Type B pancreatic cell (in vitro differentiated cells): ENCODE results near the gene MEIOSIN. TPM values are rescaled to one million over a fixed set of nuclear protein-coding genes. Genes with fewer than 3 reads are reported as not detected.
"Not testable (repeated sequence)": the region's sequence is repeated elsewhere in the genome, so short reads cannot be mapped to it uniquely, and the experiment has no call there.

Source experiments
- DNase-seq: peaks from one replicate; pipeline ENCODE4 v3.0.0; 2021; ENCODE audit warnings: mixed read lengths; ENCODE audit not compliant: unreplicated experiment; ENCODE audit errors: extremely low spot score
- H3K27ac Mint-ChIP-seq: 2 replicates; pipeline ENCODE4 v1.8.0; 2021; ENCODE audit warnings: mild to moderate bottlenecking, mixed read lengths
- H3K27me3 Mint-ChIP-seq: 2 replicates; pipeline ENCODE4 v1.8.0; 2021; ENCODE audit warnings: mixed read lengths
- H3K36me3 Mint-ChIP-seq: 2 replicates; pipeline ENCODE4 v1.8.0; 2021; ENCODE audit warnings: mixed read lengths
- H3K4me1 Mint-ChIP-seq: one replicate; pipeline ENCODE4 v1.8.0; 2021; ENCODE audit warnings: mixed read lengths; ENCODE audit not compliant: unreplicated experiment
- H3K4me3 Mint-ChIP-seq: 2 replicates; pipeline ENCODE4 v1.8.0; 2021; ENCODE audit warnings: mild to moderate bottlenecking, mixed read lengths
- H3K9me3 Mint-ChIP-seq: 2 replicates; pipeline ENCODE4 v1.8.0; 2021; ENCODE audit warnings: mixed read lengths
- long read RNA-seq: library from polyadenylated mRNA; unstranded; transcript quantifications from one replicate; pipeline ENCODE4 v2.0.0, GENCODE V29; 2020
- total RNA-seq: library from RNA; stranded (reverse); gene quantifications from 2 replicates; pipeline ENCODE4 v1.2.1, GENCODE V29; 2021; ENCODE audit warnings: low replicate concordance
- TF ChIP-seq, protein P1 (sequence below): fragments of 200-600 bp; sonication (generic); conservative IDR thresholded peaks from 2 replicates; pipeline ENCODE4 v1.5.0; 2021; ENCODE audit warnings: antibody characterized with exemption, mild to moderate bottlenecking

MEIOSIN gene, protein sequence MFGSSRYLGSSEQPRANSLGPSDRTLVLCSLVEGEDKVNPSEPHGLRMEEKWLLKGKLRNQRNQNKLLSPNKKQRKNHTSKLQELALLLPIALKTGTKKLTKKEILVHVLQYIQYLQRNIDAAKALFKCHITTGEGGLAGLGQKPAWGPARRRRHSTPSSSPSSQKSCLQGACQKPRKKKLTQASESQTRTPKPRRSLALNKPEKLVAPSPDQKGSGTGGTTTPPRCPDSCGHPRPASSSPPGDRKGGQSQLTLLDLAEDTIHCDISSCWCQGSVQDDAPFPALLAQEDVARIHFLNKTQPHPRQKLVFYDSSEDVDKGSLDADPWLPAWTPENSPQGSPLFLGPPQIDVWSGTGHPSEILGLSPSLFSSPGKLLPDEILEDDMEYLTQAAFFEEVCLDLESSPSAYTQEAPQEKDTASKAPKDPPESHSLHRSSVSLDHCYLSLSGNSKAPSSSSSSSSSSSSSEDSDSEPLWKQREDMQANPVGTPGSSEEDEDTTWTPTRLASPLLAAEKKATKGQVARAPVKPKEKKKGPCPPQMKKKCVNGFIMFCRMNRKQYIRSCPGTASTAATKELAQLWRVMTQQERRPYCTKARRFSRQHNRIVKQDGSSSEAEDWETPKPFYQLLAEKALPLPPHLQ
- not detected in 2 replicates for total RNA-seq
- long read RNA-seq, result 0 reads

DNA sequence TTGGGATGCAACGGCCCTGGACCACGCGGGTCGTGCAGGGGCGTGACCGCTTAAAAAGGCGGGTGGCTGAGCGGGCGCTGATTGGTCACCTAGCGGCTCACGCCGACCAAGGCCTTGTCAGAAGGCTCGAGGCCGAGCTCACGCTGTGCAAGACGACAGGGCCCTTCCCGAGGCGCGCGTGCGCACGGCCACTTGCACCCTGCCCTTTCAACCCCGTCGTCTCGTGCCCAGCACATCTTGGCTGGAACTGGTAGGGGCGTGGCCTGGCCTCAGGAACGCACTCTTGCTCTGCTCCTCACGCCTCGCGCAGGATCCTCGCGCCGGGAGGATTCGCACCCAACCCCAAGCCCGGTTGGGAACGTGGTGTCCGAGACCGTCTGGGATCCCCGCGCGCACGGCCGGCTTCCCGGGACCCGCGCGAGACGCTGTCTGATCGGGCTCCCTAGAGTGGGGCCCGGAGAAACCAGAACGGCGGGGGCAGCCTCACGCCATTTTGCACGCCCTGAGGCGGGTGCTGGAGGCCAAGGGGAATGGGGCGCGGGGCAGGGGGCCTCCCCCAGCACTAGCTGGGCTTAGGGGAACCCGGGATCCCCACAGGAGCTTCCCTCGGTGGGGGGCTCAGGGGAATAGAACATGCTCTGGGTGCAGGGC, at the start of gene MEIOSIN:
TSS of gene MEIOSIN (plus strand) at position 280 of the 651 bp plus-strand sequence. CDS start 1,938 bp downstream, outside the sequence.
- no peak within 1 kb of the TSS for H3K4me3 Mint-ChIP-seq
- TF ChIP-seq, protein P1, sequence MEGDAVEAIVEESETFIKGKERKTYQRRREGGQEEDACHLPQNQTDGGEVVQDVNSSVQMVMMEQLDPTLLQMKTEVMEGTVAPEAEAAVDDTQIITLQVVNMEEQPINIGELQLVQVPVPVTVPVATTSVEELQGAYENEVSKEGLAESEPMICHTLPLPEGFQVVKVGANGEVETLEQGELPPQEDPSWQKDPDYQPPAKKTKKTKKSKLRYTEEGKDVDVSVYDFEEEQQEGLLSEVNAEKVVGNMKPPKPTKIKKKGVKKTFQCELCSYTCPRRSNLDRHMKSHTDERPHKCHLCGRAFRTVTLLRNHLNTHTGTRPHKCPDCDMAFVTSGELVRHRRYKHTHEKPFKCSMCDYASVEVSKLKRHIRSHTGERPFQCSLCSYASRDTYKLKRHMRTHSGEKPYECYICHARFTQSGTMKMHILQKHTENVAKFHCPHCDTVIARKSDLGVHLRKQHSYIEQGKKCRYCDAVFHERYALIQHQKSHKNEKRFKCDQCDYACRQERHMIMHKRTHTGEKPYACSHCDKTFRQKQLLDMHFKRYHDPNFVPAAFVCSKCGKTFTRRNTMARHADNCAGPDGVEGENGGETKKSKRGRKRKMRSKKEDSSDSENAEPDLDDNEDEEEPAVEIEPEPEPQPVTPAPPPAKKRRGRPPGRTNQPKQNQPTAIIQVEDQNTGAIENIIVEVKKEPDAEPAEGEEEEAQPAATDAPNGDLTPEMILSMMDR, result no peak

GRCh38 chr19:45685045-45685444, 48.2 kb upstream of the MEIOSIN start:
- H3K9me3 Mint-ChIP-seq, H3K27me3 Mint-ChIP-seq, H3K4me3 Mint-ChIP-seq, H3K27ac Mint-ChIP-seq, DNase-seq, H3K36me3 Mint-ChIP-seq, H3K4me1 Mint-ChIP-seq: not testable (repeated sequence)

More for the DNA sequence above, at the start of gene MEIOSIN:
- peaks cover 14% of the 10 kb centered on the region for H3K4me1 Mint-ChIP-seq
- no peaks in the 10 kb centered on the region for H3K36me3 Mint-ChIP-seq
- DNase-seq, result no peak
- H3K9me3 Mint-ChIP-seq, result no peaks in the 10 kb centered on the region
- no peaks in the 10 kb centered on the region for H3K27me3 Mint-ChIP-seq
- no peak within 1 kb of the TSS for H3K27ac Mint-ChIP-seq

DNA sequence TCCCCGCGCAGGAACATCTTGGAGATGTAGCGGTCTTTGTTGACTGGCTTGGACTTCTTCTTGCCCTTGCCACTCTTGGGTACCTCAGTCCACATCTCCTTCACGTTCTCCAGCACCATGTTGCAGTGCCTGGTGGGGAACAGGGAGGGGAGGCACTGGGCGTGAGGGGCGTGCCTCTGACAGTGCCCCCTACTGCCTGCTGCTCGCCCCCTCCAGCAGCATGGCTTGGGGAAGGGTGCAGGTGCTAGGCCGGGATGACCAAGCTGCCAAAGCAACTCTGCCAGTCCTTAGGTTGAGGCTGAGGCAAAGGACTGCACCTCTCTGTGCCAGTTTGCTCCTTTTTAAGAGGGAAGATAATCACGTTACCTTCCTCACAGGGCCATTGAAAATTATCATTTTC, 45.6 kb upstream of the MEIOSIN start:
- Mint-ChIP-seq H3K9me3 (no peaks in the 10 kb centered on the region), H3K4me1 (peaks cover 12% of the 10 kb centered on the region), H3K4me3 (no peak overlapping the region), H3K27ac (no peak overlapping the region), H3K27me3 (no peaks in the 10 kb centered on the region), H3K36me3 (peaks cover 4% of the 10 kb centered on the region)
- DNase-seq, result no peak
- TF ChIP-seq, protein P1, result no peak

DNA sequence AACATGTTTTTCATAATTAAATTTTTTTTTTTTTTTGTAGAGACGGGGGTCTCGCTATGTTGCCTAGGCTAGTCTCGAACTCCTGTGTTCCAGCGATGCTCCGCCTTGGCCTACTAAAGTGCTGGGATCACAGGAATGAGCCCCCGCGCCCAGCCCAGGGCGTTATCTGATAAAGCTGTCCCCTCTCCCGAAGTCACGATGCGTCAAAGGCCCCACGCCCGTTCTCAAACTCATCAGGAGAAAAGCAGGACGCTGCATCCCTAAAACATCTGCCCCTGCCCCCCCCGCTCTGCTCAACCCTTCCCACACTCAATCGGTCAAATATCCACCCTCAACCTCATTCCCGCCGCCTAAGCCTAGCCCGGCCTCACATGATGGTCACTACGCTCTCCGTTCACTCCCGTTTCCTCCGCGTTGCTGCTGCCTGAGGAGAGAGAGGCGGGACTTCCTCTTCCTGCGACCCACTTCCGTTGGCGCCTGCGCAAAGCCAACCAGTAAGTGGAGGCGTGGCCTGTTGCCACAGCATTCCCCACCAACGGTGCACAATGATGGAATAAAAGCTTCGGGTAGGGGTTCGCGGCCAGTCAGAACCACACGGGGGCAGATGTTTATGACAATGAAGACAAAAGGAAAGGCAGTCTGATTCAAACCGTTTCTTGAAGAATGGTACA, 41.6 kb upstream of the MEIOSIN start, which contains the start of gene SNRPD2:
TSS of gene SNRPD2 (minus strand) at position 438 of the 671 bp plus-strand sequence. CDS start at position 373, 65 bp downstream.
- H3K27me3 Mint-ChIP-seq, result no peaks in the 10 kb centered on the region
- DNase-seq, result peak; percentile 94
- TF ChIP-seq, protein P1, result peak; percentile 45
- peaks cover 12% of the 10 kb centered on the region for H3K4me1 Mint-ChIP-seq
- peak within 1 kb of the TSS; percentile 98 for H3K27ac Mint-ChIP-seq
- no peaks in the 10 kb centered on the region for H3K9me3 Mint-ChIP-seq
- H3K36me3 Mint-ChIP-seq, result peaks cover 4% of the 10 kb centered on the region
- H3K4me3 Mint-ChIP-seq, result peak within 1 kb of the TSS; percentile 98

GRCh38 chr19:45692187-45693105, 40.8 kb upstream of the MEIOSIN start, which contains the start of gene QPCTL:
Gene QPCTL (plus strand): TSS chr19:45692666. CDS start chr19:45692704, 38 bp downstream.
- no peaks in the 10 kb centered on the region for H3K9me3 Mint-ChIP-seq
- H3K36me3 Mint-ChIP-seq, result peaks cover 5% of the 10 kb centered on the region
- H3K4me3 Mint-ChIP-seq, result peak within 1 kb of the TSS; percentile 98
- peaks cover 12% of the 10 kb centered on the region for H3K4me1 Mint-ChIP-seq
- H3K27me3 Mint-ChIP-seq, result no peaks in the 10 kb centered on the region
- H3K27ac Mint-ChIP-seq, result peak within 1 kb of the TSS; percentile 98
- TF ChIP-seq, protein P1, result no peak
- DNase-seq, result peak; percentile 96
